HepG2 (cell line): Measurements from ENCODE around the gene EXOC1. TPM values are rescaled to one million over a fixed set of nuclear protein-coding genes. Genes with fewer than 3 reads are reported as not detected.

Experiments used
- BRD4 ChIP-seq: sonication (generic); formaldehyde crosslinking; IDR thresholded peaks from 2 replicates; pipeline ENCODE4 v1.4.0; 2020; ENCODE audit warnings: missing genetic modification reagents
- CC2D1A ChIP-seq: sonication (generic); formaldehyde crosslinking; IDR thresholded peaks from 2 replicates; pipeline ENCODE4 v1.8.1; 2023; ENCODE audit warnings: mild to moderate bottlenecking, missing genetic modification reagents
- E2F5 ChIP-seq: sonication (generic); formaldehyde crosslinking; conservative IDR thresholded peaks from 2 replicates; pipeline ENCODE4 v1.4.0; 2020; ENCODE audit warnings: missing genetic modification reagents
- KDM5B ChIP-seq: sonication (generic); formaldehyde crosslinking; IDR thresholded peaks from 2 replicates; pipeline ENCODE4 v1.4.0; 2020; ENCODE audit warnings: missing genetic modification reagents, mild to moderate bottlenecking, borderline replicate concordance
- KLF13 ChIP-seq: sonication (generic); formaldehyde crosslinking; IDR thresholded peaks from 2 replicates; pipeline ENCODE4 v1.4.0; 2020; ENCODE audit warnings: mild to moderate bottlenecking, missing genetic modification reagents
- MAF1 ChIP-seq: sonication (generic); formaldehyde crosslinking; IDR thresholded peaks from 2 replicates; pipeline ENCODE4 v1.5.0; 2020; ENCODE audit warnings: missing genetic modification reagents, borderline replicate concordance
- MAX ChIP-seq: IDR thresholded peaks from 2 replicates; pipeline ENCODE4 v1.6.1; 2012; ENCODE audit warnings: inconsistent platforms
- MTA1 ChIP-seq: sonication (generic); formaldehyde crosslinking; IDR thresholded peaks from 2 replicates; pipeline ENCODE4 v1.4.0; 2020; ENCODE audit warnings: missing genetic modification reagents, mild to moderate bottlenecking, borderline replicate concordance
- MTF2 ChIP-seq: sonication (generic); formaldehyde crosslinking; IDR thresholded peaks from 2 replicates; pipeline ENCODE4 v1.5.0; 2020; ENCODE audit warnings: missing genetic modification reagents, borderline replicate concordance
- MXI1 ChIP-seq: IDR thresholded peaks from 3 replicates; pipeline ENCODE4 v1.6.1; 2012; ENCODE audit warnings: low read depth, low read length, inconsistent platforms, borderline replicate concordance
- TFDP1 ChIP-seq: IDR thresholded peaks from 2 replicates; pipeline ENCODE4 v1.6.1; 2016; ENCODE audit warnings: missing compliant biosample characterization, missing genetic modification reagents, borderline replicate concordance
- ZNF121 ChIP-seq: sonication (generic); formaldehyde crosslinking; IDR thresholded peaks from 2 replicates; pipeline ENCODE4 v1.5.0; 2020; ENCODE audit warnings: mild to moderate bottlenecking, missing genetic modification reagents
- ZNF333 ChIP-seq: sonication (generic); formaldehyde crosslinking; IDR thresholded peaks from 2 replicates; pipeline ENCODE4 v1.4.0; 2020; ENCODE audit warnings: mild to moderate bottlenecking, missing genetic modification reagents, borderline replicate concordance
- ZNF766 ChIP-seq: sonication (generic); formaldehyde crosslinking; IDR thresholded peaks from 2 replicates; pipeline ENCODE4 v1.5.0; 2020; ENCODE audit warnings: missing genetic modification reagents, borderline replicate concordance
- ZNF772 ChIP-seq: sonication (generic); formaldehyde crosslinking; IDR thresholded peaks from 2 replicates; pipeline ENCODE4 v1.5.0; 2020; ENCODE audit warnings: mild to moderate bottlenecking, missing genetic modification reagents
- ZSCAN25 ChIP-seq: sonication (generic); formaldehyde crosslinking; IDR thresholded peaks from 2 replicates; pipeline ENCODE4 v1.8.0; 2022; ENCODE audit warnings: mild to moderate bottlenecking, missing genetic modification reagents
- polyA plus RNA-seq, 8 experiments: library from polyadenylated mRNA; depleted of rRNA in 3 of 8; stranded (reverse) in 7 of 8; unstranded in 1 of 8; fragments of >200 nt; fragmentation: Illumina TruSeq in 4 of 8; extraction: Trizol in 4 of 8; gene quantifications; 2 replicates each; pipeline versions ENCODE4 v1.2.1 to v1.2.3, GENCODE V29; 2011 to 2016; ENCODE audit warnings: low read depth in 4 of 8, missing spikeins in 1 of 8, mixed read lengths in 1 of 8; ENCODE audit not compliant: insufficient read depth in 1 of 8
- total RNA-seq, 5 experiments: library from RNA; depleted of rRNA; stranded (reverse); fragments of >200 nt; fragmentation: Illumina TruSeq; extraction: Trizol; gene quantifications; 2 replicates each; pipeline ENCODE4 v1.2.3, GENCODE V29; 2016; ENCODE audit warnings: low read depth in 1 of 5
- TF ChIP-seq, protein P1 (sequence below): sonication (generic); formaldehyde crosslinking; IDR thresholded peaks from 2 replicates; pipeline ENCODE4 v1.5.0; 2020; ENCODE audit warnings: mild to moderate bottlenecking, missing genetic modification reagents
- TF ChIP-seq, protein P2 (sequence below): sonication (generic); formaldehyde crosslinking; IDR thresholded peaks from 2 replicates; pipeline ENCODE4 v1.8.0; 2022; ENCODE audit warnings: missing genetic modification reagents, mild to moderate bottlenecking, borderline replicate concordance
- TF ChIP-seq, protein P3 (sequence below): sonication (generic); formaldehyde crosslinking; IDR thresholded peaks from 2 replicates; pipeline ENCODE4 v1.4.0; 2020; ENCODE audit warnings: missing genetic modification reagents, borderline replicate concordance

Gene EXOC1
- total and polyA plus RNA-seq, 2 of the 13 experiments (the other 11 are each of a cell fraction or from before 2014, with no cell fraction given), result 9.1 to 18.4 TPM

DNA sequence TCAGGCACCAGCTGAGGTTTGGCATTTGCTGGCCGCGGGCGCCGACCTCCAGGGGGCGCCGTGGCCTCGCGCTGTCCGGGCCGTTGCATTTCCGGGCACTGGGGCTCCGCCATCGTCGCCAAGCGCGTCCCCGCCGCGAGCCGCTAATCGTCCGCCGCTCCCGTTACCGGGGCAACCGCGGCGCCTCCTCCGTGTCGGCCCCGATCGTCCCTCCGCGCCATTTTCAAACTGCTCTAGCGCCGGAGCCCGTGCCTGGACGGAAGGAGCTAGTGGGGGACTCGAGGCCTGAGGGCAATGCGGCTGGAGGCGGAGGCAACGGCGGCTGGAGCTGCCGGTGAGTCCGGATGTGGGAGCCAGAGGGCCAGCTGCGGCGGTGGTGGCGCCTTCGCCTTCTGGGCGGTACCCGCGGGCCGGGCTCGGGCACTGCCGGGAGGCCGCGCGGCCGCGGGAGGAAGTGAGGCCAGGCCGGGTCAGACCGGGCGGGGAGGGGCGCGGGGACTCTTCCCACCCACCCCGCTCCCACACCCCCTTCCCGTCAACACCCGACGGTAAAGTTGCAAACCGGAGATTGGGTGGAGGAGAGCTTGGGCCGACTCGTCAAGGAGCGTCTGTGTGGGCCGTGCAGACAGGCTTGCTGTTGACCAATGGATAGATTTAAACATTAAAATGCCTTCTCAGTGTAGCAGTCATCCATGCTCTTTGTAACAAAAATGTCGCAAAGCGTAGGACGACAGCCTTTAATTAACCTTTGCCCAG lies 95.5 kb downstream of the EXOC1 start, which contains the start of gene CEP135 (continued):
- peak; percentile 97 for TF ChIP-seq E2F5 (CRISPR knock-in tag)
- peak; percentile 86; the same call in 1 of the 2 replicates for TF ChIP-seq ZNF772 (CRISPR knock-in tag)
- peak; percentile 99; the same call in 2 of the 3 replicates for TF ChIP-seq MXI1
- peak; percentile 96 for TF ChIP-seq KDM5B (CRISPR knock-in tag)
- TF ChIP-seq, protein P1, sequence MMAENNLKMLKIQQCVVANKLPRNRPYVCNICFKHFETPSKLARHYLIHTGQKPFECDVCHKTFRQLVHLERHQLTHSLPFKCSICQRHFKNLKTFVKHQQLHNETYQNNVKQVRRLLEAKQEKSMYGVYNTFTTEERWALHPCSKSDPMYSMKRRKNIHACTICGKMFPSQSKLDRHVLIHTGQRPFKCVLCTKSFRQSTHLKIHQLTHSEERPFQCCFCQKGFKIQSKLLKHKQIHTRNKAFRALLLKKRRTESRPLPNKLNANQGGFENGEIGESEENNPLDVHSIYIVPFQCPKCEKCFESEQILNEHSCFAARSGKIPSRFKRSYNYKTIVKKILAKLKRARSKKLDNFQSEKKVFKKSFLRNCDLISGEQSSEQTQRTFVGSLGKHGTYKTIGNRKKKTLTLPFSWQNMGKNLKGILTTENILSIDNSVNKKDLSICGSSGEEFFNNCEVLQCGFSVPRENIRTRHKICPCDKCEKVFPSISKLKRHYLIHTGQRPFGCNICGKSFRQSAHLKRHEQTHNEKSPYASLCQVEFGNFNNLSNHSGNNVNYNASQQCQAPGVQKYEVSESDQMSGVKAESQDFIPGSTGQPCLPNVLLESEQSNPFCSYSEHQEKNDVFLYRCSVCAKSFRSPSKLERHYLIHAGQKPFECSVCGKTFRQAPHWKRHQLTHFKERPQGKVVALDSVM, result peak; percentile 88
- TF ChIP-seq, protein P2, sequence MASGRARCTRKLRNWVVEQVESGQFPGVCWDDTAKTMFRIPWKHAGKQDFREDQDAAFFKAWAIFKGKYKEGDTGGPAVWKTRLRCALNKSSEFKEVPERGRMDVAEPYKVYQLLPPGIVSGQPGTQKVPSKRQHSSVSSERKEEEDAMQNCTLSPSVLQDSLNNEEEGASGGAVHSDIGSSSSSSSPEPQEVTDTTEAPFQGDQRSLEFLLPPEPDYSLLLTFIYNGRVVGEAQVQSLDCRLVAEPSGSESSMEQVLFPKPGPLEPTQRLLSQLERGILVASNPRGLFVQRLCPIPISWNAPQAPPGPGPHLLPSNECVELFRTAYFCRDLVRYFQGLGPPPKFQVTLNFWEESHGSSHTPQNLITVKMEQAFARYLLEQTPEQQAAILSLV (CRISPR knock-in tag), result peak; percentile 95; the same call in 1 of the 2 replicates
- no peak for TF ChIP-seq CC2D1A (CRISPR knock-in tag)
- peak; percentile 86; the same call in 1 of the 2 replicates for TF ChIP-seq ZNF766 (CRISPR knock-in tag)
- TF ChIP-seq BRD4, result peak; percentile 92
- TF ChIP-seq KLF13 (CRISPR knock-in tag), result 0 out of 2 replicates have a peak, but pooled peaks have one; percentile 23
- peak; percentile 96 for TF ChIP-seq TFDP1 (CRISPR knock-in tag)
- 0 out of 2 replicates have a peak, but pooled peaks have one; percentile 85 for TF ChIP-seq MAF1 (CRISPR knock-in tag)
- TF ChIP-seq MAX, result peak; percentile 94
- TF ChIP-seq, protein P3, sequence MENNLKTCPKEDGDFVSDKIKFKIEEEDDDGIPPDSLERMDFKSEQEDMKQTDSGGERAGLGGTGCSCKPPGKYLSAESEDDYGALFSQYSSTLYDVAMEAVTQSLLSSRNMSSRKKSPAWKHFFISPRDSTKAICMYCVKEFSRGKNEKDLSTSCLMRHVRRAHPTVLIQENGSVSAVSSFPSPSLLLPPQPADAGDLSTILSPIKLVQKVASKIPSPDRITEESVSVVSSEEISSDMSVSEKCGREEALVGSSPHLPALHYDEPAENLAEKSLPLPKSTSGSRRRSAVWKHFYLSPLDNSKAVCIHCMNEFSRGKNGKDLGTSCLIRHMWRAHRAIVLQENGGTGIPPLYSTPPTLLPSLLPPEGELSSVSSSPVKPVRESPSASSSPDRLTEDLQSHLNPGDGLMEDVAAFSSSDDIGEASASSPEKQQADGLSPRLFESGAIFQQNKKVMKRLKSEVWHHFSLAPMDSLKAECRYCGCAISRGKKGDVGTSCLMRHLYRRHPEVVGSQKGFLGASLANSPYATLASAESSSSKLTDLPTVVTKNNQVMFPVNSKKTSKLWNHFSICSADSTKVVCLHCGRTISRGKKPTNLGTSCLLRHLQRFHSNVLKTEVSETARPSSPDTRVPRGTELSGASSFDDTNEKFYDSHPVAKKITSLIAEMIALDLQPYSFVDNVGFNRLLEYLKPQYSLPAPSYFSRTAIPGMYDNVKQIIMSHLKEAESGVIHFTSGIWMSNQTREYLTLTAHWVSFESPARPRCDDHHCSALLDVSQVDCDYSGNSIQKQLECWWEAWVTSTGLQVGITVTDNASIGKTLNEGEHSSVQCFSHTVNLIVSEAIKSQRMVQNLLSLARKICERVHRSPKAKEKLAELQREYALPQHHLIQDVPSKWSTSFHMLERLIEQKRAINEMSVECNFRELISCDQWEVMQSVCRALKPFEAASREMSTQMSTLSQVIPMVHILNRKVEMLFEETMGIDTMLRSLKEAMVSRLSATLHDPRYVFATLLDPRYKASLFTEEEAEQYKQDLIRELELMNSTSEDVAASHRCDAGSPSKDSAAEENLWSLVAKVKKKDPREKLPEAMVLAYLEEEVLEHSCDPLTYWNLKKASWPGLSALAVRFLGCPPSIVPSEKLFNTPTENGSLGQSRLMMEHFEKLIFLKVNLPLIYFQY (CRISPR knock-in tag), result peak; percentile 91; the same call in 1 of the 2 replicates
- peak; percentile 56; the same call in 1 of the 2 replicates for TF ChIP-seq MTA1 (CRISPR knock-in tag)
- TF ChIP-seq ZSCAN25, result peak; percentile 80; the same call in 1 of the 2 replicates
- TF ChIP-seq ZNF121, result 0 out of 2 replicates have a peak, but pooled peaks have one; percentile 11
- peak; percentile 72; the same call in 1 of the 2 replicates for TF ChIP-seq MTF2 (CRISPR knock-in tag)
- peak; percentile 89 for TF ChIP-seq ZNF333 (CRISPR knock-in tag)
